Endothelial cell of hepatic sinusoid (primary cell): ENCODE measurements around the gene GMPPB.
"Not testable (repeated sequence)": the region's sequence is repeated elsewhere in the genome, so short reads cannot be mapped to it uniquely, and the experiment has no call there.

Experiments used
- in situ Hi-C: cut with HindIII; loops from 2 replicates; pipeline ENCODE4 v1.10.0; 2017; ENCODE audit warnings: low sequenced_read_pairs

GMPPB gene

GRCh38 chr3:49694409-49695070, 29.2 kb downstream of the GMPPB start:
- in situ Hi-C loops = not testable (repeated sequence)

DNA sequence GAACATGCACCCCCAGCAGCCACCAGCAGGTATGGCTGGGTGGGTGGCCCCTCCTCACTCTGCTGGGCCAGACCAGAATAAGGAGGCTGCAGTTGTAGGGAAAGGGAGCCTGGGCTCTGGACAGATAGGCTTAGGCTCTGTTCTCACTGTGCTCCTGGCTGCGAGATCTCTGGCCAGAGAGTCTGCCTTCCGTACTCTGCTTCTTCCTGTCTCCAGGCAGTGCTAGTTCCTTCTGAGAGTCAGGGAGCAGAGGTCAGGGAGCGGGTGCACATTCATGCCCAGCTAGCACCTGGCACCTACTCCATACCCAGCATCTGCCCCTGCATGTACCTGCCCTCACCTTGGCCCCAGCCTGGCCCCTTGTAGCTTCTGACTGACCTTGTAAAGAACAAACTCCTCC, 32.3 kb downstream of the GMPPB start:
- in situ Hi-C loops = not testable (repeated sequence)

GRCh38 chr3:49690856-49691255, 32.9 kb downstream of the GMPPB start:
- in situ Hi-C loops = not testable (repeated sequence)

- in situ Hi-C loops = not testable (repeated sequence)
Measured at GRCh38 chr3:49689908-49690624, 33.7 kb downstream of the GMPPB start.

DNA sequence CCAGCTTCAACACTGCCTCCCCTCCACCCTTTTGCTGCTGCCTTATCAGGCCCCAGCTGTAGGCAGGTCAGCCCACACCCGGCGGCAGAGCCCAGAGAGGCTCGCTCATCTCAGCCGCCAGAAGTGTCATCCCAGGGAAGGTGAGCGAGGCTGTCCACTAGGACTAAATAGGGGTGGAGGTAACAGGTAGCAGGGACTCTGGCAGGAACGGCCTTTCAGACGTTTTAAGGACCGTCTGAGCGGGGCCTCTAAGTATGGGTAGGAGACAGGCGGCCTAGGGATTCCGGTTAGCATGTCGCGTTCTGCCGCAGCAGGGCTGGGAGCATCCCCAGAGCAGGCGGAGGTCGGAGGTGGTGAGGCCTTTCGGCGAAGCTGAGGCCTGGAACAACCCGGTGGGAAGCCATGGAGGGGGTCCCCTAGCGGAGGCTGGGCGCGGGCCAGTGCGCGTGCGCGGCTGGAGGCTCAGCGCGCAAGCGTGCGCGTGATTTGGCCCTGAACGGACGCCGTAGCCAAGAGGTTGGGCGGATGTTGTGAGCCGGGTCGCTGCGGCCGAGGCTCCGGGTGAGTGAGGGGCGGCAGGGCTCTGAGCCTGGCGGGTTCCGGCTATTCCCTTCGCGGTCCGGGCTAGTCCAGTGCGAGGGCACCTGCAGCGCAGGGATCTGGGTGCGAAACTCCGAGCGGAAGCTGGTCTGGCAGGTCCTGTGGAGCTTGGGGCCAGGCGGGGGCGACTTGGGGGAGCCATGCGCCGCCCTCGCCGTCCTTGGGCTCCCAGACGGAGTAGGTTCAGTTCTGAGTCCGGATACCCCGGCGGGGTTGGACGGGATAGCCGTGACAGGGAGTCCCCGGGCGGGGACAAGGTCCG, 34.5 kb downstream of the GMPPB start, which contains the start of the genes MST1 and RNF123:
Gene MST1, minus strand, starts transcription at position 429 of the 862 bp plus-strand sequence. CDS start 783 bp downstream, outside the sequence.
Gene RNF123, plus strand, starts transcription at position 512 of the 862 bp plus-strand sequence. CDS start 1,609 bp downstream, outside the sequence.
- in situ Hi-C loops = no loop called here

- in situ Hi-C loops = not testable (repeated sequence)
Measured at GRCh38 chr3:49688338-49689045, 35.3 kb downstream of the GMPPB start.

DNA sequence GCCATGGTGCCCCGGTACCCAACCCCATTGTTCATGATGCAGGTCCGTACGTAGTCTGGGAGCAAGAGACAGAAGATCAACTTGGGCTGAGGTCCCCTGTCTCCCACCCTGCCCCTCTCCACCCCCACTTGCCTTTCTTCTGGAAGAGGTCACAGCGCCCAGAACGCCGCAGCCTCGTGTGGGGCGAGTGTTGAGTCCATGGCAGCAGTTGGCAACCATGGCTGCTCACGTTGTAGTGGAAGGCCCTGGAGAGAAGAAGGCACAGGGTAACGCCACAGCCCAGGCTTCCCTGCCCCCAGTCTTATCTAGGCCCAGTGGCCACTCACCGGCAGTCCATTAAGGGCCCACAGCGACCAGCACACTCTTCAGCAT, 36.3 kb downstream of the GMPPB start:
- in situ Hi-C loops = not testable (repeated sequence)

GRCh38 chr3:49686769-49687423, 36.9 kb downstream of the GMPPB start:
- in situ Hi-C loops = not testable (repeated sequence)

- in situ Hi-C loops = not testable (repeated sequence)
Measured at GRCh38 chr3:49686346-49686745, 37.4 kb downstream of the GMPPB start.

DNA sequence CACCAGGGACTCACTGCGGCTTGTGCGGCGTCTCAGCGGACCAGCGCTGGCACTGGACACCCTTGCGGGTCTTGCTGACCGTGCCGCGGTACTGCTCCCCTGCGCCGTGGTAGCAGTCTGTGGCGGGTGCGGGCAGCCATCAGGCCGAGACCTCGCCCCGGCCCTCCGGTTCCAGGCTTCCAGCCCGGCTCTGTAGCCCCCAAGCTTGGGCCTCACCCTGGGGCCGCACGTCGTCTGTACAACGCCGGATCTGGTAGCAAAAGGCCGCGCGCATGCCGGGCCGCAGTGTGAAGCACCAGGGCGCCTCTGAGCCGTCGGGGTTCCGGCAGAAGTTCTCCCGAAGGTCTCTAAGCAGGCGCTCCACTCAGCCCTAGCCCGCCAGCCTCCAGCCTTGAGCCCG, 37.9 kb downstream of the GMPPB start:
- in situ Hi-C loops = not testable (repeated sequence)

DNA sequence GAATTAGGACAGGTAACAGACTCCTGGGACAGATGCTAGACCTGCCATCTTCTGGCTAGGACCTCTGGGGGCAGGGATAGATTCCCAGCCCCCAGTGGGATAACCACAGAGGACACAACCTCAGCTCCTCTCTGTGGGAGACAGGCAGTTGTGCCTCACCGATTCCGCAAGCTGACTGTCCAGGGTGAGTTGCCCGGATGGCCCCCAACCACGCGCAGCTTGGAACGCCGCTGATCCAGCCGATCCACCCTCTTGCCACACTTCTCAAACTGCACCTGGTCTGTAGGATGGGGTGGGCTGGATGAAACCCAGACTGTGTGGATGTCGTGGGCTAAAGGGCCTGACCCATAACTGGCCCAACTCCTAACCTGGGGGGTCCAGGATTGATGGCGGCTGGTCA, 38.6 kb downstream of the GMPPB start:
- in situ Hi-C loops = not testable (repeated sequence)

- in situ Hi-C loops = not testable (repeated sequence)
Measured at GRCh38 chr3:49684453-49684852, 39.3 kb downstream of the GMPPB start.

GRCh38 chr3:49683162-49683561, 40.6 kb downstream of the GMPPB start:
- in situ Hi-C loops = no loop called here

GRCh38 chr3:49681543-49681942, 42.2 kb downstream of the GMPPB start:
- in situ Hi-C loops = no loop called here

DNA sequence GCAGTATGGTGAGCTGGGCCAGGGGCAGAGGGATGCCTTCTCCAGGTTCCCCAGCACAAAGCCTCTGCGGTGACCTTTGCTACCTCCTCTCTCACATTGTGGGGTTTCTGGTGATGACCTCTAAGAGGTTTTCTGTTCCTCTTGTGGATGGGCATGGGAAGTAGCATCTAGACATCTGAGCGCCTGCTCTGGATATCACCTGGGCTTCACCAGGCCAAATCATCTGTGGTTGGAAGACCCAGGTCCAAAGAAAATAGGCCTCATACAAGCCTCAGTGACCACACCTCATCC, 42.6 kb downstream of the GMPPB start:
- in situ Hi-C loops = no loop called here

DNA sequence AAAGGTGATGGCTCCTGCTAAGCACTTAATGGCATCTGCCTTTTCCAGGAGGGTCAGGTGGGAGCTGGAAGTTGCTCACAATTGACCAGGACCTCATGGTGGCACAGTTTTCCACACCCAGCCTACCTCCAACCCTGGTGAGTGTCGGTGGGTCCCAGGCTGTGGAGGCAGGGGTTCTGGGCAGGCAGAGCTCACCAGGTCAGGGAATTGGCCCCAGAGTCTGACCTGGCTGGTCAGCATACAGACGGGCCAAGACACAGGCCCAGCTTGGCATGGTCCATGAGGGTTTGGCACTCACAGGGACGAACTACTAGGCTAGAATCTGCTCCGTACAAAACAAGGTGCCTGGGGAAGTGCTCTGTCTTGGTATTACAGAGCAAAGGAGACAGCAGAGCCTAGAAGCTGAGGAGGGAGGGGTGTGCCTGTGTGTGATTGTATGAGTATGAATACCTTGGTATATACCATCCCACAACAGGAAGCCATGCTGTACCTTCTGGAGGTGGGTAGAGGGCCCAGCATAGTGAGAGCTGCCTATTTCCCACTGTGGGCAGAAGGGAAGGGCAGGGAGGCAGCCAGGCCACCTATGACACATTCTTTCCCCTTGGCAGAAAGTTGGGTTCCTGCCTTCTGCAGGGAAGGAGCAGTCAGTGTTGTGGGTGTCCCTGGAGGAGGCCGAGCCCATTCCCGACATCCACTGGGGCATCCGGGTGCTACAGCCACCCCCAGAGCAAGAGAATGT, 43.1 kb downstream of the GMPPB start:
- in situ Hi-C loops = no loop called here

- in situ Hi-C loops = loop anchor here (5.0 kb wide), 2 partner anchors 71 to 96 kb away; no protein-coding TSS in a partner anchor
Measured at GRCh38 chr3:49675912-49676311, 47.8 kb downstream of the GMPPB start.

DNA sequence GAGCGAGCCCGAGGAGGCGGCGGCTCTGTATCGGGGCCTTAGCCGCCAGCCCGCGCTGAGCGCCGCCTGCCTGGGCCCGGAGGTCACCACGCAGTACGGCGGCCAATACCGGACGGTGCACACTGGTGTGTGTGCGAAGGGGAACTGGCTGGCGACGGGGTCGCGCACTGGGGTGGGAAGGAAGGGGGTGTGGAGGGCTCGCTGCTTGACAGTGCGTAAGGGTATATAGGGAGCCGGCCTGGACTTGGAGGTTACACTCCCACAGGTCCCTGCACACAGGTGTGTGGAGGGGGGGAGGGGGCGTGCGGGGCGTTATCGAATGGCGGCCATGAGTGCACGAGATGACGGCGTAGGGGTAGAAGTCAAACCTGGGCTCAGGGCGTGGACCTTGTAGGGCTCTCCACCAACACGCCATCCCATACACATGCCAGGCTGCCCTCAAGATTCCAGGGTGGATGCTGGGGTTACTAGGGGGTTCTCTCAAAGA, 49.2 kb downstream of the GMPPB start:
- in situ Hi-C loops = loop anchor here (5.0 kb wide), 1 partner anchor 102 kb away; no protein-coding TSS in a partner anchor
